Right ventricle myocardium inferior (tissue), 1 donor: Measurements from ENCODE around the gene TCIRG1. TPM values are rescaled to one million over a fixed set of nuclear protein-coding genes. Genes with fewer than 3 reads are reported as not detected.
A peak's percentile ranks its signal among the peaks of the same experiment; 100 is the strongest.
"Not testable (repeated sequence)": the region's sequence is repeated elsewhere in the genome, so short reads cannot be mapped to it uniquely, and the experiment has no call there.

Experiments used
- ATAC-seq: fragments of 200-7000 bp; cut with Tn5 transposase; one replicate; pipeline ENCODE4 v1.9.1; 2020; ENCODE audit warnings: mild to moderate bottlenecking, moderate library complexity
- DNase-seq: peaks from one replicate; pipeline ENCODE4 v3.0.0; 2021; ENCODE audit errors: missing footprints
- intact Hi-C: fragments of 100-400 bp; cut with DNase I; formaldehyde crosslinking; loops from one replicate; pipeline ENCODE4 v1.11.0; 2022
- long read RNA-seq: library from polyadenylated mRNA; unstranded; transcript quantifications from one replicate; pipeline ENCODE4 v2.0.0, GENCODE V29; 2021
- total RNA-seq: library from RNA; stranded (reverse); fragmentation: NEBNext Ultra II Directional; extraction: Animal tissue kit (Norgen Biotek cat#: 25700); gene quantifications from one replicate; pipeline ENCODE4 v1.2.1, GENCODE V29; 2021
- donor health status: DM: no; HTN: yes; CAD: no; lungs with severe emphysema.

Gene TCIRG1, protein sequence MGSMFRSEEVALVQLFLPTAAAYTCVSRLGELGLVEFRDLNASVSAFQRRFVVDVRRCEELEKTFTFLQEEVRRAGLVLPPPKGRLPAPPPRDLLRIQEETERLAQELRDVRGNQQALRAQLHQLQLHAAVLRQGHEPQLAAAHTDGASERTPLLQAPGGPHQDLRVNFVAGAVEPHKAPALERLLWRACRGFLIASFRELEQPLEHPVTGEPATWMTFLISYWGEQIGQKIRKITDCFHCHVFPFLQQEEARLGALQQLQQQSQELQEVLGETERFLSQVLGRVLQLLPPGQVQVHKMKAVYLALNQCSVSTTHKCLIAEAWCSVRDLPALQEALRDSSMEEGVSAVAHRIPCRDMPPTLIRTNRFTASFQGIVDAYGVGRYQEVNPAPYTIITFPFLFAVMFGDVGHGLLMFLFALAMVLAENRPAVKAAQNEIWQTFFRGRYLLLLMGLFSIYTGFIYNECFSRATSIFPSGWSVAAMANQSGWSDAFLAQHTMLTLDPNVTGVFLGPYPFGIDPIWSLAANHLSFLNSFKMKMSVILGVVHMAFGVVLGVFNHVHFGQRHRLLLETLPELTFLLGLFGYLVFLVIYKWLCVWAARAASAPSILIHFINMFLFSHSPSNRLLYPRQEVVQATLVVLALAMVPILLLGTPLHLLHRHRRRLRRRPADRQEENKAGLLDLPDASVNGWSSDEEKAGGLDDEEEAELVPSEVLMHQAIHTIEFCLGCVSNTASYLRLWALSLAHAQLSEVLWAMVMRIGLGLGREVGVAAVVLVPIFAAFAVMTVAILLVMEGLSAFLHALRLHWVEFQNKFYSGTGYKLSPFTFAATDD
- 30.4 TPM for total RNA-seq
- long read RNA-seq, transcript TCIRG1-201 (20 exons, 2,677 nt): major isoform, 11 of 42 reads
- long read RNA-seq, partial matches to known transcripts: 12 of 42 reads
- long read RNA-seq, other reads (novel, unspliced or antisense): 18 of 42 reads

DNA sequence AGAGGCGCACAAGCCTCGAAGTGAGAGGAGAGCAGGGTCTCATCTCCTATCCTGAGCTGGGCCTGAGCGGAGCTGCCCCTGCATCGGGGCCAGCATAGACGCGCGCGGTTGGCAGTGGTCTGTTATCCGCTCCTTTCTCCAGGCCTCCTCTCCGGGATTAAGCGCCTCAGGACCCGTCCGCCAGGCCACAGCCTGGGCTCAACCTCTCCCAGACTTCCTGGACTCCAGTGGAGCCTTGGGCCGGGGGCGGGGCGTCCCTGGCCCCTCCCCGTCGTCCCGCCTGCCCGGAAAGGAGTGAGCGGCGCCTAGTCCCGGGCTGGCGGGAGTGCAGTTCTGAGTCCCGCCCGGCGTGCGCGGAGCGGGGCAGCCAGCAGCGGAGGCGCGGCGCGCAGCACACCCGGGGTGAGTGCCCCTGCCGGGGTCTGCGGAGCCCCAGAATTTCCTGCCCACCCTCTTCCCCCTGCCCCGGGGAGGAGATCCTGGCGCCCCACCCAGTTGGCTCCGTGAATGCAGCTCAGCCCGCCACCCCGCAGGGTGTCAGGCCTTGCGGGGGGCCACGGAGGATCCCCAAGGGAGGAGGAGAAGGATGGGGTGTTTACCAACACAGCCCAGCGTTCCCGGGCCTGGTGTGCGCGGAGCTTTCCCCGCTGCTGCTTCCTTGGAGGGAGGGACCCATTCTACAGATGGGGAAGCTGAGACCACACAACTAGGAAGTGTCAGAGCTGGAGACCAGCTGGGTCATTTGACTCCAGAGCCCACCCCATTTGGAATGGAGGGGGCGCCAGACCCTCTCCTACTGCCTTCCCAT, at the start of gene TCIRG1:
TSS of gene TCIRG1 (plus strand) at position 308 of the 808 bp plus-strand sequence. CDS start 2,247 bp downstream, outside the sequence.
- peak; percentile 94 for DNase-seq
- intact Hi-C loops: no loop called here
- peak; percentile 90 for ATAC-seq

DNA sequence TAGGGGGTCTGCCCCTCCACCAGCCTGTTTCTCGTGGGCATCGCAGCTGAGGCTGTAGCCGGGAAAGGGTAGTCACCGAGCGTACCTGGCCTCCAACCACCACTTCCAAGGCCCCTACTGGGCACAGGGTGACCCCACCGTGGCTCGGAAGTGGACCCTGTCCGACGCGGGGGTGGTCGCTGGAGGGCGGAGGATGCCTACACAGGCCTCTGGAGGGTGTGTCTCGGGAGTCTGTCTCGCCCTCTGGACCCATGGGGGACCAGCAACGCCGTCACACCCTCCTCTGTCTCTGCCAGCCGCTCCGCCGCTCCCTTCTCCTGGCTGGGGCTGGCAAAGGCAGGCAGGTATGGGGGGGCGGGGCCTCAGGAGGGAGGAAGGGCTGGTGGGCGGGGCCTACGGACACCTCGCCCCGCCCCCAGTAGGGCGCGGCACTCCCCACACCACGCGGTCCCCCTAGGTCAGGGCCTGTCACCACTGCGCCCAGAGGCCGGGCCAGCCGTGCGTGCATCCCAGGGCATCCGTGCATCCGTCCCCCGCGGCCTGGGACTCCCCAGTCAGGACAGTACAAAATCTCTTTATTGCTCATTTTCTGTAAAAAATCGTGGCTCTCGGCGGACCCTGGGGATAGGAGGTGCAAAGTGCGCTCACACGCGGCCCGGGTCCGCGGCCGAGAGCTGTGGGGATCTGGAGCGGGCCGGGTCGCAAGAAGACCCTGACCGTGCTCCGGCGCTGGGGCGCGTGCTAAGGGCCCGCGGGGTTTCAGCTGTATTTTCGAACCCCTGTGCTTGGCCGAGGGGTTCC, 48.1 kb upstream of the TCIRG1 start:
- ATAC-seq, intact Hi-C loops, DNase-seq: not testable (repeated sequence)

DNA sequence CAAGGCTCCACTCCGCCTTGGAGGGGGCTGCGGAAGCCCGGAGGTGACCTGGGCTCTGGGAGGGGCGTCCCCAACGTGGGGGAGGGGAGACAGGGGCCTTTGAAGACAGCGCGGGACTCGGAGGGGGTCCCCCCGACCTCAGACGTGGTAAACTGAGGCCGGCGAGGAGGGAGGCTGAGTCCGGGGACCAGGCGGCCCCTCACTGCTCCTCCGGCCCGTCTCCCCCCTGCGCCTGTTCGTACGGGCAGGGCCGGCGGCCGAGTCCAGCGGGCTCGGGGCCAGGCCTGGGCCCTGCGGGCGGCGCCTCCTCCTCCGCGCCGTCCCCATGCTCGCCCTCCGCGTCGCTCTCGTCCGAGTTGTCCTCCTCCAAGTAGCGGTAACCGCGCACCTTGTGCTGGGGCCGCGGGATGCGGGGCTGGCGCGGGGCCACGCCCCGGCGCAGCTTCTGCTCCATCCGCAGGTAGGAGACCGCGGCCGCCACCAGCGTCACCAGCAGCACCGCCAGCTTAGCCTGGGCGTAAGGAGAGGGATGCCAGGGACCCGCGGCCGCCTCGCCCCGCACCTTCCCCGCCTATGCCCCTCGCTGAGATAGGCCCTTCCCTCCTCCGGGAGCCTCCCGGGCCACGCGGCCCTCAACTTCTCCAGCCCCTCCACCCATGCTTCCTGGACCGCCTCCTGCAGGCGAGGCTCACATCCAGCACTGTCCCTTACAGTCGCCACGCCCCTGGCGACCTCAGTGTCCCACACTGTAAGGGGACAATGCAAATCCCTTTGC, 47.3 kb upstream of the TCIRG1 start:
- ATAC-seq, DNase-seq, intact Hi-C loops: not testable (repeated sequence)

DNA sequence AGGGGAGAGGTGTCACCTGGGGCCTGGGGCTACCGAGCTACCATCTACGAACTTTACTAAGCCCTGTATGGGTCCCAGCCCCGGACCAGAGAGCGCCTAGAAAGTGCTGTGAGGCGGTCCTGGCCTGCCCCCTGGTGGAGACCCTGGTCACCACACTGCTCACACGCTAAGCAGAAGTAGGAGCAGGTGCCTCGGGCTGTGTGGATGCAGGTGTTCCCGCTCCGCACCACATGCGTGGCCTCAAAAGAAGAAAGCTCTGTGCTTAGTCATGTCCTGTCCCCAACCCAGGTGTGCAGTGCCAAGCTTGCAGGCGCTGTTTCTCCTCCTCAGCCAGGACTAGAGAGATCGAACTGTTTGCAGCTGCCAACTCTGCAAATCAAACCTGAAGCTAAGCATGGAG, 45.0 kb upstream of the TCIRG1 start:
- intact Hi-C loops, DNase-seq, ATAC-seq: not testable (repeated sequence)

DNA sequence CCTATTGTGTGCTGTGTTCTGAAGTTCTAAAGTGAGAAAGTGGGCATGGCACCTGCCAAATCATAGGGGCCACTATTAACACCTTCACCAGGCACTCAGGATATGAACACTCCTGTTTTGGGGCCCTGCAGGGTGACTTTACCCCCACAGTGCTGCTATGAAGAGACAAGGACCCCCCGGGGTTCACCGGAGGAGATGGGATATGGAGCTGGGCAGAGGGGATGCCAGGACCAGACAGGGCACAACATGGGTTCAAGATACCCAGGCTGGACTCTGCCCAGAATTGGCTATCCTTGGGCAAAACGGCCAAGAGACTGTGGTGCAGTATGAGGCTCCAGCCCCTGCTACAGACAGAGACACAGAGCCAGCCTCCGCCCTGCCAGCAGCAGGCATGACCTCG, 44.4 kb upstream of the TCIRG1 start:
- intact Hi-C loops, ATAC-seq, DNase-seq: not testable (repeated sequence)

DNA sequence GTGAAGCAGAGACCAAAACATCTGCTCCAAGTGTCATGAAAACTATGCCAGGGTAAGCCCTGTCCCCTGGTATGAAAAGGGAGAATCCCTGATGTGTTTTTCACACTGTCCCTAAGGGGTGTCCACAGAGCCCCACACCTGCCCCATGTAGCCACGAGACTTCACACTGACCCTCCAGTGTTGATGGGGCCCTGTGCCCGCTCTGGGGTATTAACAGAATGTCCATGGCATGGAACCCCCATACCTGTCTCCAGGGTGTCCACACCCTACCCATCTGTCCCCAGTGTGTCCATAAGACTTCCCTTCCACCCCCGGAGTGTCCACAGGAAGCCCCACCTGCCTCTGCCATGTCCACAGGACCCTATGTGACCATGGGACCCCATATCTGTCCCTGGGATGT, 43.7 kb upstream of the TCIRG1 start:
- intact Hi-C loops, DNase-seq, ATAC-seq: not testable (repeated sequence)

DNA sequence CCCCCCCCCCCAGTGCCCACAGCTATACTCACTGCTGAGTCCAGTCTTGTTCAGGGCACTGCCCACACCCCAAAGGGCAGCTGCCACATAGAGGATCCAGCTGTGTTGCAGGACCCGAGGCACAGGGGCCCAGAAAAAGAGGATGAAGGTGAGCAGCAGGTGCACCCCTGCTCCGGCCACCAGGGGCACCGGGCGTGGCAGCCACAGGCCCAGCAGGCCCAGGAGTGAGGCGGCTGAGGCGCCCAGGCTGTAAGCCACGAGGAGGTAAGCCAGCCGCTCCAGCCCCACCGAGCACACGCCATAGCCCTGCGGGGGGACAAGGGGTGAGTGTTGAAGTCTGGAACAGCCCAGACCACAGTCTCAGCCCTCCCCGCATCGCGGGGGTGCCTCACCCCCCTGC, 43.2 kb upstream of the TCIRG1 start:
- intact Hi-C loops, ATAC-seq, DNase-seq: not testable (repeated sequence)

DNA sequence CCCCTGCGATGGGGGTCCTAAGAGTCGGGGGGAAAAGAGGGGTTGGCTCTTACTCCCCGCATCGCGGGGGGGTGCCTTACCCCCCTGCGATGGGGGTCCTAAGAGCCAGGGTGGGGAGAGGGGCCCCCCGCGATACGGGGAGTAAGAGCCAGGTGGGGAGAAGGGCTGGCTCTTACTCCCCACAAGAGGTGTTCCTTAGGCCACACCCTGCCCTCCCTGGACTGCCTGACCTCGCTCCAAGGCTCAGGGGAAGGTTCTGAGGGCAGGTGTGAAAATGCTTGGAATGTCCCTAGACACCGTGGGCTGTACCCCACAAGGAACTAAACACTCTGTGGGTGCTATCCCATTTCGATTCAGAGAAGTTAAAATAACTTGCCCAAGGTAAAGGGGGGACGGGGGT, 42.8 kb upstream of the TCIRG1 start:
- DNase-seq: no peak
- intact Hi-C loops: no loop called here
- no peak for ATAC-seq

DNA sequence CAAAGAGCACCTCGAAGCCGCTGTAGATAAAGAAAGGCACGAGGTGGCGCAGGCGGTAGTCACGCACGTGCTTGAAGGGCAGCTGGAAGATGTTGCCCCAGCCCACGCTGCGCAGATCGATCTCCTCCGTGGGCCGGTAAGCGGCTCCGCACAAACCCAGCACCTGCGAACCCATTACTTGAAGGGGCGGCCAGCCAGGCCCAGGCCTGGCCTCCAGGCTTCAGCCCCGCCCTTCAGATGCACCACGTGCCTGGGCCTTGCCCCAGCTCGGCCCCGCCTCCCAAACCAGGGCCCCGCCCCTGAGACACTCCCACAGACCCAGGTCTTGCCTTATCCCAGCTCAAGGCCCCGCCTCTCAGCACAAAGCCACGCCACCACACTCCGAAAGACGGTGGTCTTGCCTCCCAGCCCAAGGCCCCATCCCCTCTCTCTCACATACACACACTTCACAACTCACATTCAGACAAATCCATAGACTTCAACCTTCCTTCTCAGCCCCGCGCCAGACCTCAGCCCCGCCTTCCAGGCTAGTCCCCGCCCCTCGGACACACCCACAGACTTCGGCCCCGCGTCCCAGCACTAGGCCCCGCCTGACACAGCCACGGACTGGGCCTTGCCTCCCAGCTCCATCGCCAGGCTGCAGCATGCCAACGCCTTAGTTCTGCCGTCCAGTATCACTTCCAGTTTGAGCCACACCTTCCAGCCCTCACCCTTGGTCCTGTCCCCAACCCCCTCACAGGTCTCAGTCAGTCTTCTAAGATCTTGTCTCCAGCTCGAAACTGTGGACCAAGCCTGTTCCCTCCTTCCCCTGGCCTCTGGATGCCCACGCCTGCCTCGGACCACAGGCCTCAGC, 42.0 kb upstream of the TCIRG1 start:
- peak; percentile 88 for DNase-seq
- intact Hi-C loops: no loop called here
- ATAC-seq: peak; percentile 87

DNA sequence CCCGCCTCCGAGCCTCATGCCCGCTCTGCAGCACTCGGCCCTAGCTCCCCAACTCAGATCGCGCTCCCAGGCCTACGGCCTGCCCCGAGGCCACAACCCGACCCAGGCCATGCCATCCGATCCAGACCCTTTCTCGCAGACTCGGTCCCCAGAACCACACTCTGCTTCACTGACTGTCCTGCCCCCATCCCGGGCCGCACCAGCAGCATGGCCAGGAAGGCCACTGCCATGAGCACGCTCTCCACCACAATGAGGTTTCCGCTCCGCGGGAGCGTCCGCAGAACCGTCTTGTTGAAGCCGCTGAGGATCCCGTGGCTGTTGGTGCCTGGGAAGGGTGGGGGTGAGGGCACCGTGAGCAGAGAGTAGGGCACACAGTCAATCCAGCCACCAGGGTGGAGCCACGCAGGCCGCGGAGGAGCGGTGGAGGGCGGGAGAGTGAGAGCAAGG, 41.3 kb upstream of the TCIRG1 start:
- intact Hi-C loops: no loop called here
- DNase-seq: no peak
- ATAC-seq: no peak

DNA sequence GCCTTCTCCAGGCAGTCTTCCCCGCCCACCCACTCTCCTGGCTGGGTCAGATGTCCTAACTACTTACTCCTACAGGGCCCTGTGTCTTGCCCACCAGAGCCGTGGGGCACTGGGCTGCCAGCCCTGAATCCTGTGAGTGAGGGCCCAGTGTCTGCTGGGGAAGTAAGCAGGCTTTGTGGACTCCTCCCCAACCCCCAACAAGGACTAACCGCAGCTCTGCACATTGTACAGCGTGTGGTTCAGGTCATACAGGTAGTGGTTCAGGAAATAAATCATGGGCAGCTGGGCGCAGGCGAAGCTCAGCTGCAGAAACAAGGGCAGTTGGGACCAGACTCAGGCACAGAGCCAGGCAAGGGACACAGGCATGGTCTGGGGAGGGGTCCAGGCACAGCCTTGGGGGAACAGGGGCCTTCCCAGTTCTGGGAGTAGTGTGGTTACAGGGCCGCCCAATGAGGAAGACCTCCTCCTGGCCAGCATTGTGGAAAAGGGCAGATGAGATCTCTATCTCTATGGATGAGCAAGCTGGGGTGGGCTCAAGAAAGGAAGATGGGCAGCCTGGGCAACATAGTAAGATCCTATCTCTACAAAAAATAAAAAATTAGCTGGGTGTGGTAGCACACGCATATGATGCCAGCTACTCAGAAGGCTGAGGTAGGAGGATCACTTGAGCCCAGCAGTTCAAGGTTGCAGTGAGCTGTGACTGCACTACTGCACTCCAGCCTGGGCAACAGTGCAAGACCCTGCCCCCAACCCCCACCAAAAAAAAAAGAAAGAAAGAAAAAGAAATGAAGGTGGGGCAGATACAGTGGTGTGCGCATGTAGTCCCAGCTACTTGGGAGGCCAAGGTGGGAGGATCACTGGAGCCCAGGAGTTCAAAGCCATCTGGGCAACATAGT, 40.4 kb upstream of the TCIRG1 start:
- intact Hi-C loops: no loop called here
- no peak for ATAC-seq
- DNase-seq: no peak

DNA sequence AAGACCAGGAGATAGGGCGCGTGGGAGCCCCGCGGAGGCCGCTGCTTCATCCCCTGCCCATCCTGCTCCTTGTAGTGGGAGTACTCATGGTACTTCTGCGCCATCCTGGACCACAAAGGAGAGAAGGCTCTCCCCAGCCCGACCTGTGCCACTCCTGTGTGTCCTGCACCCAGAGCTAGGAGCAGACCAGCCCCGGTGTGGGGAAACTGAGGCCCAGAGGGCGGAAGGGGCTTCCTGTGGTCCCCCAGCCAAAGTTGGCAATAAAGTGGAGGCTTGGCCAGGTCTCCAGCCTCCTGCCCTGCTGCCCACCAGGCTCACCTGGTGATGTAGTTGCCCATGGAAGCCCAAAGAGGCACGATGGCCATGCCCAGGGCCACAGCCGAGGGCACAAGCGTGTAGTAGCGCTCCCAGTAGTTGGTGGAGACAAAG, 39.6 kb upstream of the TCIRG1 start:
- intact Hi-C loops: no loop called here
- ATAC-seq (no peak), DNase-seq (no peak)

DNA sequence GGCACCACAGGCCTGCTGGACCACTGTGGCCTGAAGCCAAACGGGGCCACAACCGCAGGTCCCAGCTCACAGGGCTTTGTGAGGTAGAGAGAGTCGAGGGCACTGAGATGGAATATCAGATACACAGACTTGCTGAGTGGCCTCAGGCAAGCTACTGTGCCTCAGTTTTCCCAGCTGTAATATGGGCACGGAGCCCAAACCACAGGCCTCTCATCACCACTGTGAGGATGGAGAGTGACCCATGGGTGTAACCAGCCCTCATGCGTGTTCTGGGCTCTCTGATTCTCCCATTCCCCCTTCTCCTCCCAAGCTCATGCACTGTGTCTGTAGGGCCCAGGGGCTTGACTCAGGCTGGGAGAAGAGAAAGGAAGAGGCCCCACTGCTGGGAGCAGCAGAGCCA, 39.1 kb upstream of the TCIRG1 start:
- DNase-seq: no peak
- ATAC-seq: no peak
- intact Hi-C loops: no loop called here

DNA sequence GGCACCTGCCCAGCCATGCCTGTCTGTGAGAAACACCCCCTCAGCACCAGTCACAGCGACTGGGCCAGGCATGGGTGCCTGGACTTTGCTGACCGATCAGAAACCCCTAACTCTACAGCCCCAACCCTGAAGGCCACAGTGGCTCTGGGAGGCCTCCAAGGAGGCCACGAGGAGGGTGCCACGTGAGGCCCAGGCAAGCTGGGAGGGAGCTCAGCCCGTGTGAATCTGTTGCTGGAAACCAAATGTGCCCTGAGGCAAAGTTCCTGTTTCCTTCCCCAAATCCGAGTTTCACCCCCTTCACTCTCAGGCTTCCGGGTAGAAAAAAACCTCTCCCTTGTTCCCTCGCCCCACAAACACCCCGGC, 36.3 kb upstream of the TCIRG1 start:
- DNase-seq: no peak
- peak; percentile 15 for ATAC-seq
- intact Hi-C loops: no loop called here
